Keratinocyte (primary cell): ENCODE measurements around the gene NPM1.

Experiments used
- EZH2 ChIP-seq: IDR thresholded peaks from one replicate; pipeline ENCODE4 v1.6.1; 2012; ENCODE audit warnings: inconsistent platforms, mild to moderate bottlenecking, low read length, moderate library complexity
- TF ChIP-seq, protein P1 (sequence below), 3 experiments: IDR thresholded peaks in 1 of 3; conservative IDR thresholded peaks in 1 of 3; optimal IDR thresholded peaks in 1 of 3; 2 replicates in 2 of 3; 3 replicates in 1 of 3; pipeline versions ENCODE3 to v1.5.1; 2011; ENCODE audit warnings: low read length in 3 of 3, mild to moderate bottlenecking in 3 of 3, moderate library complexity in 2 of 3, control low read depth in 1 of 3, inconsistent platforms in 1 of 3; ENCODE audit not compliant: insufficient read depth in 2 of 3; ENCODE audit errors: extremely low read depth in 1 of 3

DNA sequence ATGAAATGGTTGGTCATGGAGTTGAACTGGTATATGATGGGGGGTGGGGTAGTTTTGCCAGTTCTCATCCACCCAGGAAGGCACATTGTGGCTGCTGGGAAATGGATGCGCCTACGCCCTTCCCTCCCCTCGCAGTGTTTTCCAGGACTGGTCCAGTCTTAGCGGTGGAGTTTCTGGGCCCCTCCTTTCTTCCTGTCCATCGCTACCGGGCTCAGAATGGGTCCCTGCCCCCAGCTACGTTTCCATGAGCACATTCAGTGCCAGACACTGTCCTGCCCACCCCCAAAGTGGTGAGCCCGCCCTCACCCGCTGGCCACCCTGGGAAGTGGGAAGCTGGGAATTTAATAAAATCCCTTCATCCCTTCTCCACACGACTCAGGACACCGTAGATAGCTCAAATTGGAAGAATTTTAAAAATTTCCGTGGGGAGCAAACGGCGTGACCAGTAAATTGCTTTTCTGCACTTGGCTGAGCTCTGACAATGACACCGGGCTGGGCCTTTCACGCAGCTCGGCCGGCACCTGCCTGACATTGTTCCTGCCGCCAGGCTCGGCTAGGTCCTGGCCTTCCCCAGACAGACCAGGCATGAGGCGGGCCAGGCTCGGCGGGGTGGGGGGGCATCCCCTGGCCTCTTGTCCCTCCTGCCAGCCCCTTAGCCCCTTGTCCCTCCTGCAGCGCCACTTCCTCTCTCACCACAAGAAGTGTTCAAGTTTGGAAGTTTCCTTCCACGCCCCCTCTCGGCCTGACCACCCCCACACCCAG is 35.4 kb downstream of the NPM1 start:
- TF ChIP-seq, protein P1, sequence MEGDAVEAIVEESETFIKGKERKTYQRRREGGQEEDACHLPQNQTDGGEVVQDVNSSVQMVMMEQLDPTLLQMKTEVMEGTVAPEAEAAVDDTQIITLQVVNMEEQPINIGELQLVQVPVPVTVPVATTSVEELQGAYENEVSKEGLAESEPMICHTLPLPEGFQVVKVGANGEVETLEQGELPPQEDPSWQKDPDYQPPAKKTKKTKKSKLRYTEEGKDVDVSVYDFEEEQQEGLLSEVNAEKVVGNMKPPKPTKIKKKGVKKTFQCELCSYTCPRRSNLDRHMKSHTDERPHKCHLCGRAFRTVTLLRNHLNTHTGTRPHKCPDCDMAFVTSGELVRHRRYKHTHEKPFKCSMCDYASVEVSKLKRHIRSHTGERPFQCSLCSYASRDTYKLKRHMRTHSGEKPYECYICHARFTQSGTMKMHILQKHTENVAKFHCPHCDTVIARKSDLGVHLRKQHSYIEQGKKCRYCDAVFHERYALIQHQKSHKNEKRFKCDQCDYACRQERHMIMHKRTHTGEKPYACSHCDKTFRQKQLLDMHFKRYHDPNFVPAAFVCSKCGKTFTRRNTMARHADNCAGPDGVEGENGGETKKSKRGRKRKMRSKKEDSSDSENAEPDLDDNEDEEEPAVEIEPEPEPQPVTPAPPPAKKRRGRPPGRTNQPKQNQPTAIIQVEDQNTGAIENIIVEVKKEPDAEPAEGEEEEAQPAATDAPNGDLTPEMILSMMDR (optimal IDR thresholded peaks at IDR 0.05 in 1 of 3, IDR thresholded peaks at IDR 0.05 in 1 of 3, conservative IDR thresholded peaks at IDR 0.05 in 1 of 3; ENCODE audit: extremely low read depth in 1 of 3, insufficient read depth in 2 of 3, low read length in 3 of 3), result no peak
- TF ChIP-seq EZH2, result no peak
